Fibroblast of villous mesenchyme (primary cell): ENCODE data around the gene SLC26A11. TPM values are rescaled to one million over a fixed set of nuclear protein-coding genes. Genes with fewer than 3 reads are reported as not detected.
"Not testable (repeated sequence)": the region's sequence is repeated elsewhere in the genome, so short reads cannot be mapped to it uniquely, and the experiment has no call there.

Source experiments
- DNase-seq: peaks from one replicate; pipeline ENCODE4 v3.0.0-alpha.2; 2010; ENCODE audit warnings: low read depth
- H3K4me3 ChIP-seq: 2 replicates; pipeline ENCODE4 v1.5.1; 2011; ENCODE audit warnings: low read depth, mild to moderate bottlenecking, low read length
- CTCF ChIP-seq: IDR thresholded peaks from 2 replicates; pipeline ENCODE4 v1.5.1; 2012; ENCODE audit warnings: low read depth, mild to moderate bottlenecking, low read length; ENCODE audit not compliant: insufficient read depth
- total RNA-seq: library from RNA; depleted of rRNA; stranded (reverse); fragments of >200 nt; gene quantifications from 2 replicates; pipeline ENCODE4 v1.2.3, GENCODE V29; 2012

Gene SLC26A11
- total RNA-seq, 1 donor = 12.5 TPM

GRCh38 chr17:80294653-80295052 lies 74.4 kb downstream of the SLC26A11 start:
- DNase-seq = no peak
- no peak for TF ChIP-seq CTCF

GRCh38 chr17:80295146-80295545 lies 74.9 kb downstream of the SLC26A11 start:
- H3K4me3 ChIP-seq = no peak overlapping the region
- TF ChIP-seq CTCF = no peak
- DNase-seq = no peak

More at GRCh38 chr17:80294653-80295052, 74.4 kb downstream of the SLC26A11 start:
- H3K4me3 ChIP-seq = no peak overlapping the region

- TF ChIP-seq CTCF = no peak
- DNase-seq = no peak
- H3K4me3 ChIP-seq = no peak overlapping the region
Observed at GRCh38 chr17:80295559-80295958, 75.3 kb downstream of the SLC26A11 start.

GRCh38 chr17:80296221-80296620 lies 76.0 kb downstream of the SLC26A11 start:
- no peak overlapping the region for H3K4me3 ChIP-seq
- DNase-seq = no peak
- TF ChIP-seq CTCF = no peak

GRCh38 chr17:80297996-80298560 lies 77.9 kb downstream of the SLC26A11 start:
- no peak for TF ChIP-seq CTCF
- no peak overlapping the region for H3K4me3 ChIP-seq
- no peak for DNase-seq

GRCh38 chr17:80299350-80300100 lies 79.3 kb downstream of the SLC26A11 start:
- not testable (repeated sequence) for H3K4me3 ChIP-seq, DNase-seq

- not testable (repeated sequence) for DNase-seq, H3K4me3 ChIP-seq
Observed at GRCh38 chr17:80300756-80301155, 80.5 kb downstream of the SLC26A11 start.

Other genes with a start within 250 kb of the SLC26A11 start
- gene TBC1D16, start 184.6 kb upstream of the SLC26A11 start, total RNA-seq = 32.8 and 44.8 TPM in 2 replicates
- 3.2 and 6.9 TPM in 2 replicates for gene CCDC40, start 183.8 kb upstream of the SLC26A11 start, total RNA-seq
- 15.1 and 24.5 TPM in 2 replicates for gene GAA, start 118.8 kb upstream of the SLC26A11 start, total RNA-seq
- 73.8 and 84.6 TPM in 2 replicates for gene EIF4A3, start 73.3 kb upstream of the SLC26A11 start, total RNA-seq
- under 0.01 TPM in 1 of 2 replicates, not detected in the other for gene CARD14, start 50.4 kb upstream of the SLC26A11 start, total RNA-seq
- gene SGSH, start 94 bp upstream of the SLC26A11 start, total RNA-seq = 12.1 and 15.5 TPM in 2 replicates
- gene RNF213, start 40.4 kb downstream of the SLC26A11 start, total RNA-seq = 143 and 198 TPM in 2 replicates
- gene ENDOV, start 194.7 kb downstream of the SLC26A11 start, total RNA-seq = 13.4 and 20.0 TPM in 2 replicates